PC-3 (cell line): ENCODE data around the gene CREG2.

Source experiments
- EZH2 ChIP-seq: fragments of 300-600 bp; sonication (generic); IDR thresholded peaks from one replicate; pipeline ENCODE4 v1.6.1; 2017; ENCODE audit warnings: antibody characterized with exemption, mild to moderate bottlenecking, low read length; ENCODE audit not compliant: unreplicated experiment
- TF ChIP-seq, protein P1 (sequence below): fragments of 300-600 bp; sonication (generic); conservative IDR thresholded peaks from 2 replicates; pipeline ENCODE4 v1.5.1; 2017; ENCODE audit warnings: antibody characterized with exemption, low read depth, mild to moderate bottlenecking, low read length

DNA sequence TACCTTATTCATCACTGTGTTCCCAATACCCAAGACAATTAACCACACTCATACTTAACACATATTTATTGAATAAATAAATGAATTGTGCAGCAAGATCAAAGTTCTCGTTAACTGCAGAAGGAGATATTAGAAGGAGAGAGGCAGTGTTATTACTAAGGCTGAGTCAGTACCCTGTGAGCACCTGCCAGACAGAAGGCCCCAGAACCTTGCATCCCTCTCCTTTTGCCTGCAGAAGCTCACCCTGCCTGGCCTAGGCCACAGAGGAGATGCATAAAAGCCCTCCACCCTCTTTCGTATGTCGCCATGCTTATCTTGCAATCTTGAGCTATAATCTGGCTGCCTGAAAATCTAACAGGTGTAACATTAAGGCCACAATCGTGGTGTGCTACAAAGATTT lies 58.3 kb downstream of the CREG2 start:
- TF ChIP-seq, protein P1, sequence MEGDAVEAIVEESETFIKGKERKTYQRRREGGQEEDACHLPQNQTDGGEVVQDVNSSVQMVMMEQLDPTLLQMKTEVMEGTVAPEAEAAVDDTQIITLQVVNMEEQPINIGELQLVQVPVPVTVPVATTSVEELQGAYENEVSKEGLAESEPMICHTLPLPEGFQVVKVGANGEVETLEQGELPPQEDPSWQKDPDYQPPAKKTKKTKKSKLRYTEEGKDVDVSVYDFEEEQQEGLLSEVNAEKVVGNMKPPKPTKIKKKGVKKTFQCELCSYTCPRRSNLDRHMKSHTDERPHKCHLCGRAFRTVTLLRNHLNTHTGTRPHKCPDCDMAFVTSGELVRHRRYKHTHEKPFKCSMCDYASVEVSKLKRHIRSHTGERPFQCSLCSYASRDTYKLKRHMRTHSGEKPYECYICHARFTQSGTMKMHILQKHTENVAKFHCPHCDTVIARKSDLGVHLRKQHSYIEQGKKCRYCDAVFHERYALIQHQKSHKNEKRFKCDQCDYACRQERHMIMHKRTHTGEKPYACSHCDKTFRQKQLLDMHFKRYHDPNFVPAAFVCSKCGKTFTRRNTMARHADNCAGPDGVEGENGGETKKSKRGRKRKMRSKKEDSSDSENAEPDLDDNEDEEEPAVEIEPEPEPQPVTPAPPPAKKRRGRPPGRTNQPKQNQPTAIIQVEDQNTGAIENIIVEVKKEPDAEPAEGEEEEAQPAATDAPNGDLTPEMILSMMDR: no peak
- TF ChIP-seq EZH2: no peak
